PFSK-1 (cell line): ENCODE data around the gene FCMR.

Experiments
- POLR2AphosphoS5 ChIP-seq: IDR thresholded peaks from 2 replicates; pipeline ENCODE4 v1.6.1; 2012; ENCODE audit warnings: low read depth, mild to moderate bottlenecking, control low read depth, low read length, moderate library complexity
- SIN3A ChIP-seq: IDR thresholded peaks from 2 replicates; pipeline ENCODE4 v1.6.1; 2012; ENCODE audit warnings: mild to moderate bottlenecking, low read length, moderate library complexity, borderline replicate concordance; ENCODE audit not compliant: insufficient read depth

- no peak for TF ChIP-seq SIN3A
- TF ChIP-seq POLR2AphosphoS5 = no peak
These were observed 35.9 kb upstream of the FCMR start for GRCh38 chr1:206957639-206958038.
